HCT116 (cell line): ENCODE measurements around the gene NKPD1. TPM values are rescaled to one million over a fixed set of nuclear protein-coding genes. Genes with fewer than 3 reads are reported as not detected.

ENCODE experiments used
- ATAC-seq: fragments of 200-7000 bp; cut with Tn5 transposase; 2 replicates; pipeline ENCODE4 v1.9.1; 2020; ENCODE audit warnings: mild to moderate bottlenecking, moderate library complexity
- BruUV-seq: library from RNA; stranded (reverse); fragments of 400-500 nt; replicated peaks from 2 replicates; lab custom pipeline; 2021; lab: Mats Ljungman, UMichigan
- CTCF ChIA-PET: fragments of 300-600 bp; sonication (Branson Sonifier 250); formaldehyde crosslinking; loops from one replicate; lab custom pipeline; 2021; ENCODE audit warnings: antibody characterized with exemption; lab: Charles Lee
- POLR2A ChIA-PET: fragments of 300-600, 350-600 bp; sonication (Branson Sonifier 250); formaldehyde crosslinking; loops from one replicate; lab custom pipeline; 2021; ENCODE audit warnings: antibody characterized with exemption; lab: Charles Lee
- RAD21 ChIA-PET, 2 experiments: fragments of 300-600 bp; sonication (Branson Sonifier 250); formaldehyde crosslinking; loops; one replicate each; lab custom pipeline; 2023; ENCODE audit warnings: low total read pairs in 2 of 2; ENCODE audit not compliant: uncharacterized antibody in 2 of 2, unreplicated experiment in 2 of 2, low non-redundant PET in 1 of 2; lab: Charles Lee
- DNase-seq: peaks from one replicate; pipeline ENCODE4 v3.0.0-alpha.2; 2010; ENCODE audit warnings: low read depth, low spot score
- H2AFZ ChIP-seq: fragments of 200-600 bp; shearing (Covaris generic), sonication (generic); 2 replicates; pipeline ENCODE4 v1.6.1; 2017; ENCODE audit warnings: low read depth, mixed run types, mixed read lengths, antibody characterized with exemption, low read length; ENCODE audit not compliant: poor library complexity, severe bottlenecking
- H3K27ac ChIP-seq: 2 replicates; pipeline ENCODE4 v1.5.1; 2012; ENCODE audit warnings: low read depth, low read length
- H3K27me3 ChIP-seq: fragments of 200-600 bp; sonication (generic); 2 replicates; pipeline ENCODE4 v1.6.1; 2016; ENCODE audit warnings: mixed run types, low read length, mixed read lengths; ENCODE audit not compliant: insufficient read depth
- H3K36me3 ChIP-seq, 2 experiments: fragments of 200-500 bp in 1 of 2; fragments of 200-600 bp in 1 of 2; sonication (Bioruptor generic) in 1 of 2; sonication (generic) in 1 of 2; 2 replicates each; pipeline versions ENCODE4 v1.5.1 to v1.6.1; 2014 to 2016; ENCODE audit warnings: low read length in 2 of 2, inconsistent platforms in 1 of 2, mixed read lengths in 1 of 2, mixed run types in 1 of 2; ENCODE audit not compliant: insufficient read depth in 2 of 2, control insufficient read depth in 1 of 2
- H3K4me1 ChIP-seq, 2 experiments: fragments of 200-600 bp in 1 of 2; sonication (generic) in 1 of 2; 2 replicates each; pipeline versions ENCODE4 v1.5.1 to v1.6.1; 2012 to 2017; ENCODE audit warnings: low read length in 2 of 2, inconsistent platforms in 1 of 2, mild to moderate bottlenecking in 1 of 2, mixed read lengths in 1 of 2, mixed run types in 1 of 2, moderate library complexity in 1 of 2; ENCODE audit not compliant: insufficient read depth in 2 of 2, control insufficient read depth in 1 of 2
- H3K4me2 ChIP-seq: fragments of 200-600 bp; sonication (generic); 2 replicates; pipeline ENCODE4 v1.6.1; 2017; ENCODE audit warnings: mixed run types, low read length, mixed read lengths
- H3K4me3 ChIP-seq, 2 experiments: fragments of 200-600 bp in 1 of 2; sonication (generic) in 1 of 2; replicated peaks in 1 of 2; 2 replicates each; pipeline ENCODE4 v1.5.1; 2011 to 2016; ENCODE audit warnings: low read length in 2 of 2, control low read depth in 1 of 2, low read depth in 1 of 2, mild to moderate bottlenecking in 1 of 2, mixed read lengths in 1 of 2, mixed run types in 1 of 2
- H3K79me2 ChIP-seq: fragments of 200-600 bp; sonication (generic); 2 replicates; pipeline ENCODE4 v1.6.1; 2017; ENCODE audit warnings: mild to moderate bottlenecking, mixed run types, low read length, moderate library complexity, mixed read lengths; ENCODE audit not compliant: insufficient read depth
- H3K9ac ChIP-seq: fragments of 200-600 bp; sonication (generic); 2 replicates; pipeline ENCODE4 v1.6.1; 2016; ENCODE audit warnings: low read length, mixed read lengths
- H3K9me2 ChIP-seq: fragments of 200-600 bp; sonication (generic), shearing (Covaris generic); 2 replicates; pipeline ENCODE4 v1.6.1; 2017; ENCODE audit warnings: mixed run types, mild to moderate bottlenecking, moderate library complexity; ENCODE audit not compliant: insufficient read depth
- H3K9me3 ChIP-seq, 2 experiments: fragments of 200-500 bp in 1 of 2; fragments of 200-600 bp in 1 of 2; sonication (Bioruptor generic) in 1 of 2; sonication (generic) in 1 of 2; 2 replicates each; pipeline ENCODE4 v1.6.1; 2014 to 2017; ENCODE audit warnings: low read length in 2 of 2, mixed read lengths in 2 of 2, inconsistent platforms in 1 of 2, low read depth in 1 of 2, mild to moderate bottlenecking in 1 of 2, mixed run types in 1 of 2, moderate library complexity in 1 of 2; ENCODE audit not compliant: control insufficient read depth in 1 of 2, insufficient read depth in 1 of 2
- H4K20me1 ChIP-seq: fragments of 200-600 bp; sonication (generic), shearing (Covaris generic); 2 replicates; pipeline ENCODE4 v1.6.1; 2017; ENCODE audit warnings: mixed run types, mild to moderate bottlenecking, moderate library complexity; ENCODE audit not compliant: insufficient read depth
- ATF3 ChIP-seq: IDR thresholded peaks from 2 replicates; pipeline ENCODE4 v1.6.1; 2012
- CBX3 ChIP-seq: IDR thresholded peaks from 2 replicates; pipeline ENCODE4 v1.6.1; 2012; ENCODE audit warnings: low read depth
- CEBPB ChIP-seq: IDR thresholded peaks from 2 replicates; pipeline ENCODE4 v1.6.1; 2012; ENCODE audit warnings: low read depth
- CTCF ChIP-seq, 3 experiments: fragments of 200-600 bp in 1 of 3; sonication (generic) in 1 of 3; IDR thresholded peaks in 2 of 3; conservative IDR thresholded peaks in 1 of 3; 2 replicates each; pipeline ENCODE4 v1.5.1; 2012 to 2017; ENCODE audit warnings: low read depth in 2 of 3, low read length in 2 of 3, antibody characterized with exemption in 1 of 3, borderline replicate concordance in 1 of 3, control low read depth in 1 of 3, mild to moderate bottlenecking in 1 of 3, mixed read lengths in 1 of 3, mixed run types in 1 of 3, moderate library complexity in 1 of 3; ENCODE audit not compliant: insufficient read depth in 1 of 3
- EGR1 ChIP-seq: IDR thresholded peaks from 2 replicates; pipeline ENCODE4 v1.6.1; 2012; ENCODE audit warnings: low read depth
- ELF1 ChIP-seq: IDR thresholded peaks from 2 replicates; pipeline ENCODE4 v1.6.1; 2012; ENCODE audit warnings: low read depth, borderline replicate concordance
- EZH2 ChIP-seq: fragments of 200-600 bp; sonication (generic); IDR thresholded peaks from 2 replicates; pipeline ENCODE4 v1.6.1; 2017; ENCODE audit warnings: antibody characterized with exemption, mixed run types
- FOSL1 ChIP-seq: IDR thresholded peaks from 2 replicates; pipeline ENCODE4 v1.6.1; 2012; ENCODE audit warnings: low read depth
- JUND ChIP-seq: IDR thresholded peaks from 2 replicates; pipeline ENCODE4 v1.6.1; 2012
- POLR2A ChIP-seq: IDR thresholded peaks from 2 replicates; pipeline ENCODE4 v1.7.0; 2011; ENCODE audit warnings: borderline replicate concordance; ENCODE audit not compliant: insufficient read depth, insufficient read length; ENCODE audit errors: extremely low read depth
- POLR2AphosphoS5 ChIP-seq: IDR thresholded peaks from 2 replicates; pipeline ENCODE4 v1.6.1; 2011; ENCODE audit warnings: mild to moderate bottlenecking, low read depth, low read length, moderate library complexity
- SP1 ChIP-seq: IDR thresholded peaks from 2 replicates; pipeline ENCODE4 v1.6.1; 2012; ENCODE audit warnings: low read depth
- SRF ChIP-seq: IDR thresholded peaks from 2 replicates; pipeline ENCODE4 v1.6.1; 2012; ENCODE audit warnings: low read depth
- TCF7L2 ChIP-seq: IDR thresholded peaks from 2 replicates; pipeline ENCODE4 v1.7.0; 2011; ENCODE audit warnings: borderline replicate concordance, inconsistent platforms; ENCODE audit not compliant: insufficient read depth, insufficient read length; ENCODE audit errors: extremely low read depth
- YY1 ChIP-seq: IDR thresholded peaks from 2 replicates; pipeline ENCODE4 v1.6.1; 2011; ENCODE audit warnings: low read length, low read depth, moderate library complexity, mild to moderate bottlenecking; ENCODE audit not compliant: insufficient replicate concordance; ENCODE audit errors: extremely low read depth
- ZFX ChIP-seq: fragments of 450-650 bp; IDR thresholded peaks from 2 replicates; pipeline ENCODE4 v1.6.1; 2017
- ZNF274 ChIP-seq: fragments of 200-500 bp; sonication (Bioruptor generic); IDR thresholded peaks from 2 replicates; pipeline ENCODE4 v1.6.1; 2014; ENCODE audit warnings: mild to moderate bottlenecking, low read depth, low read length, inconsistent platforms
- intact Hi-C: fragments of 100-400 bp; cut with micrococcal nuclease; formaldehyde crosslinking; loops from 2 replicates; pipeline ENCODE4 v1.10.0; 2022
- total RNA-seq: library from RNA; stranded (reverse); gene quantifications from one replicate; pipeline ENCODE4 v1.2.1, GENCODE V29; 2021; ENCODE audit not compliant: unreplicated experiment

Gene NKPD1
- total RNA-seq, 1 experiment from 2014 or later: 0.64 TPM

GRCh38 chr19:45136507-45137178 lies 24.1 kb downstream of the NKPD1 start:
- Histone ChIP-seq H3K36me3 (no peaks in the 10 kb centered on the region), H3K4me3 (no peak overlapping the region), H3K4me2 (no peak overlapping the region), H3K9me2 (no peaks in the 10 kb centered on the region), H3K27ac (no peak overlapping the region), H2AFZ (no peak overlapping the region), H3K27me3 (no peaks in the 10 kb centered on the region), H3K9ac (no peak overlapping the region), H4K20me1 (no peaks in the 10 kb centered on the region), H3K79me2 (peaks cover 48% of the 10 kb centered on the region; the same call in 1 of the 2 replicates), H3K4me1 (no peaks in the 10 kb centered on the region; a peak in 2 of 4 replicates), H3K9me3 (no peaks in the 10 kb centered on the region)
- intact Hi-C loops: no loop called here
- ChIA-PET POLR2A (no interaction called here), CTCF (no interaction called here), RAD21 (no interaction called here)
- no peak for TF ChIP-seq ZNF274
- no peak for TF ChIP-seq JUND
- no peak for TF ChIP-seq SRF
- TF ChIP-seq YY1: no peak
- ATAC-seq: no peak
- DNase-seq: no peak
- no TSS peak for BruUV-seq

GRCh38 chr19:45135176-45135885 lies 25.5 kb downstream of the NKPD1 start:
- no peak overlapping the region for H3K9ac ChIP-seq

More at GRCh38 chr19:45135176-45135885, 25.5 kb downstream of the NKPD1 start:
- Histone ChIP-seq H3K4me3 (no peak overlapping the region), H3K9me2 (no peaks in the 10 kb centered on the region), H3K27ac (no peak overlapping the region), H4K20me1 (no peaks in the 10 kb centered on the region), H3K9me3 (no peaks in the 10 kb centered on the region), H3K4me2 (no peak overlapping the region), H3K27me3 (no peaks in the 10 kb centered on the region), H3K36me3 (no peaks in the 10 kb centered on the region), H2AFZ (no peak overlapping the region), H3K4me1 (peaks cover 10 to 11% of the 10 kb centered on the region in 2 experiments; a peak in 3 of 4 replicates), H3K79me2 (peaks cover 60% of the 10 kb centered on the region; the same call in 1 of the 2 replicates)
- RAD21 ChIA-PET: no interaction called here
- intact Hi-C loops: no loop called here
- POLR2A ChIA-PET: no interaction called here
- ATAC-seq: no peak
- no TSS peak for BruUV-seq
- CTCF ChIA-PET: no interaction called here
- TF ChIP-seq SRF: no peak
- no peak for TF ChIP-seq ZNF274
- TF ChIP-seq YY1: no peak
- TF ChIP-seq POLR2A: no peak
- no peak for TF ChIP-seq ZFX
- no peak for TF ChIP-seq TCF7L2
- no peak for TF ChIP-seq EGR1
- no peak for TF ChIP-seq POLR2AphosphoS5
- TF ChIP-seq CTCF (IDR thresholded peaks at IDR 0.05 in 2 of 3, conservative IDR thresholded peaks at IDR 0.05 in 1 of 3; ENCODE audit: borderline replicate concordance in 1 of 3, insufficient read depth in 1 of 3, low read depth in 2 of 3, low read length in 2 of 3): no peak
- no peak for TF ChIP-seq FOSL1
- no peak for TF ChIP-seq ATF3
- TF ChIP-seq EZH2: no peak
- TF ChIP-seq JUND: no peak
- no peak for TF ChIP-seq ELF1
- TF ChIP-seq CEBPB: no peak
- TF ChIP-seq SP1: no peak
- no peak for TF ChIP-seq CBX3
- DNase-seq: no peak
